ENCODE results near the gene IFT122.
A peak's percentile ranks its signal among the peaks of the same experiment; 100 is the strongest.
"Not testable (repeated sequence)": the region's sequence is repeated elsewhere in the genome, so short reads cannot be mapped to it uniquely, and the experiment has no call there.

Gene IFT122

GRCh38 chr3:129476586-129476985 lies 36.6 kb downstream of the IFT122 start:
- no peak for DNase-seq

GRCh38 chr3:129481225-129481765 lies 41.3 kb downstream of the IFT122 start:
- DNase-seq: not testable (repeated sequence)

- DNase-seq: no peak
Observed at GRCh38 chr3:129481766-129482332, 41.8 kb downstream of the IFT122 start.

- peak; percentile 9 for DNase-seq
Observed at GRCh38 chr3:129482721-129483120, 42.7 kb downstream of the IFT122 start.

GRCh38 chr3:129483870-129484269 lies 43.8 kb downstream of the IFT122 start:
- no peak for DNase-seq

GRCh38 chr3:129485146-129485545 lies 45.1 kb downstream of the IFT122 start:
- DNase-seq: not testable (repeated sequence)

GRCh38 chr3:129485721-129486663 lies 46.0 kb downstream of the IFT122 start:
- peak; percentile 92 for DNase-seq

- DNase-seq: no peak
Observed at GRCh38 chr3:129486664-129487035, 46.6 kb downstream of the IFT122 start.

GRCh38 chr3:129487183-129487867 lies 47.3 kb downstream of the IFT122 start:
- no peak for DNase-seq

GRCh38 chr3:129487868-129488335 lies 47.9 kb downstream of the IFT122 start:
- DNase-seq: not testable (repeated sequence)

- not testable (repeated sequence) for DNase-seq
Observed at GRCh38 chr3:129489258-129489657, 49.2 kb downstream of the IFT122 start.

GRCh38 chr3:129490273-129490675 lies 50.2 kb downstream of the IFT122 start:
- DNase-seq: peak; percentile 89

GRCh38 chr3:129491077-129491476 lies 51.1 kb downstream of the IFT122 start:
- DNase-seq: not testable (repeated sequence)

GRCh38 chr3:129491794-129492193 lies 51.8 kb downstream of the IFT122 start:
- DNase-seq: no peak

GRCh38 chr3:129492691-129493090 lies 52.7 kb downstream of the IFT122 start:
- DNase-seq: no peak

GRCh38 chr3:129493206-129493605 lies 53.2 kb downstream of the IFT122 start:
- DNase-seq: no peak

- DNase-seq: peak; percentile 8
Observed at GRCh38 chr3:129494499-129494898, 54.5 kb downstream of the IFT122 start.

- peak; percentile 68 for DNase-seq
Observed at GRCh38 chr3:129495006-129495639, 55.1 kb downstream of the IFT122 start.

GRCh38 chr3:129497876-129498275 lies 57.9 kb downstream of the IFT122 start:
- DNase-seq: not testable (repeated sequence)

GRCh38 chr3:129498603-129499488 lies 58.8 kb downstream of the IFT122 start:
- not testable (repeated sequence) for DNase-seq

Data from fibroblast of skin of scalp (primary cell).